ENCODE data around the gene ATP6V1G1. TPM values are rescaled to one million over a fixed set of nuclear protein-coding genes. Genes with fewer than 3 reads are reported as not detected.

Gene ATP6V1G1
- total RNA-seq, 1 donor from 2014 or later = 81.1 TPM

DNA sequence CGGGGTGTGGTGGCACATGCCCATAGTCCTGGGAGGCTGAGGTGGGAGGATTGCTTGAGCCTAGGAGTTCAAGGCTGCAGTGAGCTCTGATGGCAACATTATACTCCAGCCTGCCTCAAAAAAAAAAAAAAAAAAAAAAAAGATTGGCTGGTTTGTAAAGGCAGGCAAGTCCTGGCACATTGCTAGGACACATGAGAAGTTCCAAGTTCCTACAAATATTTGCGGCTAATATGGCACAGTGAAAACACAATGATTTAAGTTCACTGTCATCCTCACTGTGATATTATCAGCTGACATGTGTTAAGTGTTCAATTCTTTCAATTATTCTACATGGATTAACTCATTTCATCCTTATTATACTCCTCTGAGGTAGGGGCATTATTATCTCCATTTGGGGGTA lies 43.6 kb downstream of the ATP6V1G1 start:
- intact Hi-C loops (cut with micrococcal nuclease) = no loop called here
- no peak overlapping the region for H3K27ac ChIP-seq (replicated peaks)
- no peaks in the 10 kb centered on the region for H3K9me3 ChIP-seq (replicated peaks)
- no peak for DNase-seq
- no peak overlapping the region for H3K4me3 ChIP-seq
- no peaks in the 10 kb centered on the region for H3K4me1 ChIP-seq
- TF ChIP-seq, protein P1, sequence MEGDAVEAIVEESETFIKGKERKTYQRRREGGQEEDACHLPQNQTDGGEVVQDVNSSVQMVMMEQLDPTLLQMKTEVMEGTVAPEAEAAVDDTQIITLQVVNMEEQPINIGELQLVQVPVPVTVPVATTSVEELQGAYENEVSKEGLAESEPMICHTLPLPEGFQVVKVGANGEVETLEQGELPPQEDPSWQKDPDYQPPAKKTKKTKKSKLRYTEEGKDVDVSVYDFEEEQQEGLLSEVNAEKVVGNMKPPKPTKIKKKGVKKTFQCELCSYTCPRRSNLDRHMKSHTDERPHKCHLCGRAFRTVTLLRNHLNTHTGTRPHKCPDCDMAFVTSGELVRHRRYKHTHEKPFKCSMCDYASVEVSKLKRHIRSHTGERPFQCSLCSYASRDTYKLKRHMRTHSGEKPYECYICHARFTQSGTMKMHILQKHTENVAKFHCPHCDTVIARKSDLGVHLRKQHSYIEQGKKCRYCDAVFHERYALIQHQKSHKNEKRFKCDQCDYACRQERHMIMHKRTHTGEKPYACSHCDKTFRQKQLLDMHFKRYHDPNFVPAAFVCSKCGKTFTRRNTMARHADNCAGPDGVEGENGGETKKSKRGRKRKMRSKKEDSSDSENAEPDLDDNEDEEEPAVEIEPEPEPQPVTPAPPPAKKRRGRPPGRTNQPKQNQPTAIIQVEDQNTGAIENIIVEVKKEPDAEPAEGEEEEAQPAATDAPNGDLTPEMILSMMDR (IDR thresholded peaks at IDR 0.05; ENCODE audit: borderline replicate concordance) = no peak
- H3K36me3 ChIP-seq = peaks cover 58% of the 10 kb centered on the region
- no peaks in the 10 kb centered on the region for H3K27me3 ChIP-seq (ENCODE audit: low read depth)

DNA sequence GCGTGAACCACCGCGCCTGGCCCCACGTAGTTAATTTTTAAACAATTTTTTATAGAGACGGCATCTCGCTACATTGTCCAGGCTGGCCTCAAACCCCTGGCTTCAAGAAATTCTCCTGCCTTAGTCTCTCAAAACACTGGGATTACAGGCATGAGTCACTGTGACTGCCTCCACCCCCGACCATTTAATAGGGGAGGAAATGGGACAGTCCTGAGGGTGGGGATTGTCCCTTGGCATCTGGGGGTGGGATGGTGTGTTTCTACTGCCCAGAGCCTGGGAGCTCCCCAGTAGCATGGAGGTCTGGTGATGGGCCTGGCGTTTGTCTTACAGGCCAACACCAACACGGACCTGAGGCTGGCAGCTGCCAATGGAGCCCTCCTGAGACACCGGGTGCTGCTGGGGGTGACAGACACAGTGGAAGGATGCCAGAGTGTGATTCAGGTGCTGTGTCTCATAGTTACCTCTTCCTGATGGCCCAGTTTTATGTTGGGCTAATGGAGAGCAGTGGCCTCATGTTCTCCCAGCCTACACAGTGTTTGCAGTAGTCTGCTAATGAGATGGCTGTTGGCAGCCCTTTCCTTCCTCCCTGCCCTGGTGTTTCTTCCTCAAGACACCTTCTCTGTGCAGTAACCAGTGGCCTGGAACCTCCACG lies 46.0 kb downstream of the ATP6V1G1 start:
- DNase-seq = no peak
- no peak overlapping the region for H3K27ac ChIP-seq (replicated peaks)
- H3K27me3 ChIP-seq (ENCODE audit: low read depth) = no peaks in the 10 kb centered on the region
- TF ChIP-seq, protein P1 (IDR thresholded peaks at IDR 0.05; ENCODE audit: borderline replicate concordance) = no peak
- H3K36me3 ChIP-seq = peaks cover 55% of the 10 kb centered on the region
- no peak overlapping the region for H3K4me3 ChIP-seq
- intact Hi-C loops (cut with micrococcal nuclease) = no loop called here
- H3K9me3 ChIP-seq (replicated peaks) = no peaks in the 10 kb centered on the region
- no peaks in the 10 kb centered on the region for H3K4me1 ChIP-seq

DNA sequence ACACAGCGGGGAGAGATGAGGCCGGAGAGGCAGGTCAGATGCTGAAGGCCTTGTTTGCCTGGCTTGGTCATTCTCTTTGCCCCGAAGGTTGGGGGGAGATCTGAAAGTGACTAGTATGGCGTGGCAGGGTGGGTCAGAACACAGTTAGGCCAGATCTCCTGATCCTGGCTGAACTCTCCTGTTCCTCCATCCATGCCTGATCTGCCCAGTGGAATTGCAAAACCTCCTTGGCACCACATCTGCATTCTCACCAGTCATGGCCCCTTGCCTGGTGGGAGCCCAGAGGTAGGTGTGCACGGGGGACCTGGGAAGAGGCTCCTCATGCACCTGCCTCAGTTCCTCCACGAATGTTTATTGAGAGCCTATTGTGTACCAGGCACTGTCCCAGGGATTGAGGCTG lies 46.8 kb downstream of the ATP6V1G1 start:
- no peak for DNase-seq
- H3K36me3 ChIP-seq = peaks cover 55% of the 10 kb centered on the region
- no peak overlapping the region for H3K4me3 ChIP-seq
- TF ChIP-seq, protein P1 (IDR thresholded peaks at IDR 0.05; ENCODE audit: borderline replicate concordance) = no peak
- no peaks in the 10 kb centered on the region for H3K4me1 ChIP-seq
- intact Hi-C loops (cut with micrococcal nuclease) = no loop called here
- H3K27ac ChIP-seq (replicated peaks) = no peak overlapping the region
- H3K27me3 ChIP-seq (ENCODE audit: low read depth) = no peaks in the 10 kb centered on the region
- no peaks in the 10 kb centered on the region for H3K9me3 ChIP-seq (replicated peaks)

DNA sequence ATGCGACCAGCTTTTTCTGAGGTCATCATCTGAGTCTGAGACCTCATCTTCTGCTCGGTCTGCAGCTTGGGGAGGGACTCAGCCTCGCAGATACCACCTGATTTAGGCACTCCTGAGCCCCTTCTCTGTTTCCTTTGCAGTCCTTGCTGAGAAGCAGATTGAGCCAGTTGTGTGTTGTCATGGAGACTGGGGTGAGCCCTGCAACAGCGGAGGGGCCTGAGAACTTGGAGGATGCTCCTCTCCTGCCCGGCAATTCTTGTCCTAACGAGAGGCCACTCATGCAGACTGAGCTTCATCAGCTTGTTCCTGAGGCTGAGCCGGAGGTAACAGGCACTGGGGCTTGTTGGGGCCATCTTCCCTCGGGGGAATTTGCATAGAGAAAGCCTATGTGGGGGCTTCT lies 50.8 kb downstream of the ATP6V1G1 start:
- no peak overlapping the region for H3K4me3 ChIP-seq
- DNase-seq = no peak
- peaks cover 40% of the 10 kb centered on the region for H3K36me3 ChIP-seq
- H3K27me3 ChIP-seq (ENCODE audit: low read depth) = no peaks in the 10 kb centered on the region
- H3K27ac ChIP-seq (replicated peaks) = no peak overlapping the region
- TF ChIP-seq, protein P1 (IDR thresholded peaks at IDR 0.05; ENCODE audit: borderline replicate concordance) = no peak
- intact Hi-C loops (cut with micrococcal nuclease) = no loop called here
- H3K4me1 ChIP-seq = no peaks in the 10 kb centered on the region
- no peaks in the 10 kb centered on the region for H3K9me3 ChIP-seq (replicated peaks)

DNA sequence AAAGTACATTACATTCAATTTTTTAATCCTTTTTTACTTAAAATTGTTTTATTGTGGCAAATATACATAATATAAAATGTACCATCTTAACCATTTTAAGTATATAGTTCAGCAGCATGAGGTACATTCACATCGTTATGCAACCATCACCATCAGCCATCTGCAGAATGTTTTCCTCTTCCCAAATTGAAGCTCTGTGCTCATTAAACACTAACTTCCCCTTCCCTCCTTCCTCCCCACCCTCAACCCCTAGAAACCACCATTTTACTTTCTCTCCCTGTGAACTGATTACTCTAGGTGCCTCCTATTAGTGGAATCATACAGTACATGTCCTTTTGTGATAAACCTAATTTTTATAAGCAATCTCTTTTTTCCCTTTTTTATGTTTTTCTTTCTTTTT lies 54.4 kb downstream of the ATP6V1G1 start:
- Histone ChIP-seq H3K9me3 (replicated peaks) (peaks cover 2% of the 10 kb centered on the region), H3K27ac (replicated peaks) (no peak overlapping the region), H3K4me3 (no peak overlapping the region), H3K4me1 (no peaks in the 10 kb centered on the region), H3K27me3 (ENCODE audit: low read depth) (no peaks in the 10 kb centered on the region), H3K36me3 (peaks cover 44% of the 10 kb centered on the region)
- intact Hi-C loops (cut with micrococcal nuclease) = no loop called here
- no peak for DNase-seq
- TF ChIP-seq, protein P1 (IDR thresholded peaks at IDR 0.05; ENCODE audit: borderline replicate concordance) = no peak

Data from left ventricle myocardium inferior (tissue), 1 donor.